HG03097 (cell line): ENCODE results near the gene PLEKHG1.
A peak's percentile ranks its signal among the peaks of the same experiment; 100 is the strongest.

ENCODE experiments used
- ATAC-seq: cut with Tn5 transposase; IDR thresholded peaks from one replicate; pipeline ENCODE4 v1.9.1; 2021; ENCODE audit not compliant: unreplicated experiment, low FRiP score

Gene PLEKHG1

GRCh38 chr6:150599199-150600009 lies at the start of gene PLEKHG1:
Gene PLEKHG1 (plus strand): TSS chr6:150599885. CDS start chr6:150733682, 133,797 bp downstream.
- peak; percentile 58 for ATAC-seq

- ATAC-seq = no peak
Observed at GRCh38 chr6:150550244-150550643, 49.4 kb upstream of the PLEKHG1 start.

- no peak for ATAC-seq
Observed at GRCh38 chr6:150557043-150557599, 42.6 kb upstream of the PLEKHG1 start.

GRCh38 chr6:150560004-150560883 lies 39.4 kb upstream of the PLEKHG1 start:
- no peak for ATAC-seq

GRCh38 chr6:150560884-150561219 lies 38.8 kb upstream of the PLEKHG1 start:
- no peak for ATAC-seq

GRCh38 chr6:150565945-150566344 lies 33.7 kb upstream of the PLEKHG1 start:
- no peak for ATAC-seq

- ATAC-seq = no peak
Observed at GRCh38 chr6:150566486-150566885, 33.2 kb upstream of the PLEKHG1 start.

- no peak for ATAC-seq
Observed at GRCh38 chr6:150567380-150567779, 32.3 kb upstream of the PLEKHG1 start.

- no peak for ATAC-seq
Observed at GRCh38 chr6:150567823-150568383, 31.8 kb upstream of the PLEKHG1 start.

- ATAC-seq = no peak
Observed at GRCh38 chr6:150568560-150568959, 31.1 kb upstream of the PLEKHG1 start.

GRCh38 chr6:150569161-150569560 lies 30.5 kb upstream of the PLEKHG1 start:
- ATAC-seq = no peak

- no peak for ATAC-seq
Observed at GRCh38 chr6:150573041-150573681, 26.5 kb upstream of the PLEKHG1 start.

GRCh38 chr6:150575836-150576235 lies 23.8 kb upstream of the PLEKHG1 start:
- ATAC-seq = no peak

GRCh38 chr6:150576651-150577226 lies 22.9 kb upstream of the PLEKHG1 start:
- no peak for ATAC-seq

- no peak for ATAC-seq
Observed at GRCh38 chr6:150579611-150580010, 20.1 kb upstream of the PLEKHG1 start.

- ATAC-seq = no peak
Observed at GRCh38 chr6:150580489-150580888, 19.2 kb upstream of the PLEKHG1 start.

GRCh38 chr6:150584065-150584464 lies 15.6 kb upstream of the PLEKHG1 start:
- ATAC-seq = no peak

- no peak for ATAC-seq
Observed at GRCh38 chr6:150584596-150584995, 15.1 kb upstream of the PLEKHG1 start.

GRCh38 chr6:150586850-150587359 lies 12.8 kb upstream of the PLEKHG1 start:
- no peak for ATAC-seq

GRCh38 chr6:150587637-150588036 lies 12.0 kb upstream of the PLEKHG1 start:
- no peak for ATAC-seq
